Measurements from ENCODE around the gene MAN1C1. TPM values are rescaled to one million over a fixed set of nuclear protein-coding genes. Genes with fewer than 3 reads are reported as not detected.

The MAN1C1 gene
- total and polyA plus RNA-seq, 2 donors from 2014 or later: 31.7 to 65.5 TPM

GRCh38 chr1:25738499-25738898 is 121.9 kb downstream of the MAN1C1 start:
- TF ChIP-seq CTCF (IDR thresholded peaks at IDR 0.05; ENCODE audit: borderline replicate concordance, extremely low read depth, insufficient read depth): no peak
- no peak for FAIRE-seq
- Histone ChIP-seq H3K9me3 (ENCODE audit: control insufficient read depth in 2 of 3, insufficient read depth in 1 of 3, low read length in 3 of 3) (no peaks in the 10 kb centered on the region), H3K4me1 (ENCODE audit: control insufficient read depth in 2 of 3, insufficient read depth in 2 of 3, low read depth in 1 of 3, low read length in 3 of 3) (peaks cover 0 to 52% (median 47%) of the 10 kb centered on the region in 3 donors), H3K36me3 (ENCODE audit: control insufficient read depth in 2 of 3, insufficient read depth in 3 of 3, low read length in 3 of 3) (no peaks in the 10 kb centered on the region), H3K9ac (ENCODE audit: low read length in 3 of 3) (no peak overlapping the region), H3K27me3 (ENCODE audit: control insufficient read depth, insufficient read depth, low read length) (no peaks in the 10 kb centered on the region), H3K27ac (ENCODE audit: low read depth in 2 of 2, low read length in 2 of 2) (no peak overlapping the region), H3K4me3 (ENCODE audit: low read length in 3 of 3) (no peak overlapping the region)
- DNase-seq: no peak
- intact Hi-C loops (cut with DNase I): no loop called here

GRCh38 chr1:25739341-25739740 is 122.8 kb downstream of the MAN1C1 start:
- H3K9ac ChIP-seq (ENCODE audit: low read length in 3 of 3): no peak overlapping the region
- peaks cover 0 to 60% (median 53%) of the 10 kb centered on the region in 3 donors for H3K4me1 ChIP-seq (ENCODE audit: control insufficient read depth in 2 of 3, insufficient read depth in 2 of 3, low read depth in 1 of 3, low read length in 3 of 3)
- DNase-seq: no peak
- H3K9me3 ChIP-seq (ENCODE audit: control insufficient read depth in 2 of 3, insufficient read depth in 1 of 3, low read length in 3 of 3): no peaks in the 10 kb centered on the region
- H3K36me3 ChIP-seq (ENCODE audit: control insufficient read depth in 2 of 3, insufficient read depth in 3 of 3, low read length in 3 of 3): no peaks in the 10 kb centered on the region
- intact Hi-C loops (cut with DNase I): no loop called here
- no peaks in the 10 kb centered on the region for H3K27me3 ChIP-seq (ENCODE audit: control insufficient read depth, insufficient read depth, low read length)
- no peak overlapping the region for H3K4me3 ChIP-seq (ENCODE audit: low read length in 3 of 3)
- no peak overlapping the region for H3K27ac ChIP-seq (ENCODE audit: low read depth in 2 of 2, low read length in 2 of 2)
- FAIRE-seq: no peak
- no peak for TF ChIP-seq CTCF (IDR thresholded peaks at IDR 0.05; ENCODE audit: borderline replicate concordance, extremely low read depth, insufficient read depth)

- H3K27me3 ChIP-seq (ENCODE audit: control insufficient read depth, insufficient read depth, low read length): no peaks in the 10 kb centered on the region
- H3K4me3 ChIP-seq (ENCODE audit: low read length in 3 of 3): no peak overlapping the region
- H3K9ac ChIP-seq (ENCODE audit: low read length in 3 of 3): no peak overlapping the region
- peaks cover 0 to 60% (median 53%) of the 10 kb centered on the region in 3 donors for H3K4me1 ChIP-seq (ENCODE audit: control insufficient read depth in 2 of 3, insufficient read depth in 2 of 3, low read depth in 1 of 3, low read length in 3 of 3)
- no peaks in the 10 kb centered on the region for H3K9me3 ChIP-seq (ENCODE audit: control insufficient read depth in 2 of 3, insufficient read depth in 1 of 3, low read length in 3 of 3)
- TF ChIP-seq CTCF (IDR thresholded peaks at IDR 0.05; ENCODE audit: borderline replicate concordance, extremely low read depth, insufficient read depth): no peak
- FAIRE-seq (no peak), DNase-seq (no peak)
- H3K36me3 ChIP-seq (ENCODE audit: control insufficient read depth in 2 of 3, insufficient read depth in 3 of 3, low read length in 3 of 3): no peaks in the 10 kb centered on the region
- intact Hi-C loops (cut with DNase I): no loop called here
- no peak overlapping the region for H3K27ac ChIP-seq (ENCODE audit: low read depth in 2 of 2, low read length in 2 of 2)
Observed at GRCh38 chr1:25740071-25740470, 123.5 kb downstream of the MAN1C1 start.

GRCh38 chr1:25742316-25742715 is 125.7 kb downstream of the MAN1C1 start:
- no peaks in the 10 kb centered on the region for H3K27me3 ChIP-seq (ENCODE audit: control insufficient read depth, insufficient read depth, low read length)
- no peaks in the 10 kb centered on the region for H3K9me3 ChIP-seq (ENCODE audit: control insufficient read depth in 2 of 3, insufficient read depth in 1 of 3, low read length in 3 of 3)
- no peak overlapping the region for H3K9ac ChIP-seq (ENCODE audit: low read length in 3 of 3)
- FAIRE-seq (no peak), DNase-seq (peak in 1 of 5 donors; percentile 6)
- intact Hi-C loops (cut with DNase I): no loop called here
- peak overlapping the region; percentile 91 to 95 for H3K27ac ChIP-seq (ENCODE audit: low read depth in 2 of 2, low read length in 2 of 2)
- TF ChIP-seq CTCF (IDR thresholded peaks at IDR 0.05; ENCODE audit: borderline replicate concordance, extremely low read depth, insufficient read depth): no peak
- no peak overlapping the region for H3K4me3 ChIP-seq (ENCODE audit: low read length in 3 of 3)
- no peaks in the 10 kb centered on the region for H3K36me3 ChIP-seq (ENCODE audit: control insufficient read depth in 2 of 3, insufficient read depth in 3 of 3, low read length in 3 of 3)
- peaks cover 0 to 43% (median 32%) of the 10 kb centered on the region in 3 donors for H3K4me1 ChIP-seq (ENCODE audit: control insufficient read depth in 2 of 3, insufficient read depth in 2 of 3, low read depth in 1 of 3, low read length in 3 of 3)

Measured in kidney (tissue), 14 donors.